ENCODE data around the gene DGKI.

DGKI gene

GRCh38 chr7:137795211-137795610, 51.6 kb downstream of the DGKI start:
- in situ Hi-C loops (cut with HindIII; ENCODE audit: low sequenced_read_pairs) = no loop called here

DNA sequence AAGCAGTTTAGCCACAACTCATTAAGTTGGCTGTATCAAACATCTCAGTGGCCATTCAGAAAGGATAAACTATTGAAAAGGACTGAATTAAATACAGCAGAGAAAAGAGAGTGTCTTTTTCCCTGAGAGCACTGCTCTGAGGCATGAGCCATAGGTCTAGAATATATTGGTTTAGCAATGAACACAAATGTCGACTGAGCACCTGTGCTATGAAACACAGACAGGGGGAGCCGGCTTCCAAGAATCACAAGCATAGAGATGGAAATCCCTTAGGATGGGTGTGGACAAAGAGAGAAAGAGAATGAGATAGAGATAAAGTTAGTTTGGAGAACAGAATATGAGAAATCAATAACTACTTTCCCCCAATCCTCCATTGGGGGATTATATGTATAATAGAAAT, 54.8 kb downstream of the DGKI start:
- in situ Hi-C loops (cut with HindIII; ENCODE audit: low sequenced_read_pairs) = no loop called here

DNA sequence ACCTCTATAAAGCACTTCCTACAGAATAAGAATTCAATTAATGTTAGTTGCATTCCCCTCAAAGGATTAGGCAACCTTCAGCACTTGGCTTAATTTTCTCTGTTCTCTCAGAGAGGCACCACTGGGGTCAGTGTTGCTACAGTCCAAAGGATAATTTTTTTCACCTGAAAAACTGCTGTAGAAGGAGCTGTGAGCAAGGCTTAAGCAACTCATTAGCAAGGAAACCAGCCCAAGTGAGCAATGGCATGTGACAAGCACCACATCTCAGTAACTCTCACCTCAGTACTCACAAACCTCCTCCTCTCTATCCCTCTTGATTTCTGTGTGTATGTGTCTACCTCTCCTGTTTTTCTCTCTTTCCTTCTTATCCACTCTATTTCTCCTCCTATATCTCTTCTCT, 55.9 kb downstream of the DGKI start:
- in situ Hi-C loops (cut with HindIII; ENCODE audit: low sequenced_read_pairs) = no loop called here

GRCh38 chr7:137789215-137789882, 57.4 kb downstream of the DGKI start:
- in situ Hi-C loops (cut with HindIII; ENCODE audit: low sequenced_read_pairs) = no loop called here

DNA sequence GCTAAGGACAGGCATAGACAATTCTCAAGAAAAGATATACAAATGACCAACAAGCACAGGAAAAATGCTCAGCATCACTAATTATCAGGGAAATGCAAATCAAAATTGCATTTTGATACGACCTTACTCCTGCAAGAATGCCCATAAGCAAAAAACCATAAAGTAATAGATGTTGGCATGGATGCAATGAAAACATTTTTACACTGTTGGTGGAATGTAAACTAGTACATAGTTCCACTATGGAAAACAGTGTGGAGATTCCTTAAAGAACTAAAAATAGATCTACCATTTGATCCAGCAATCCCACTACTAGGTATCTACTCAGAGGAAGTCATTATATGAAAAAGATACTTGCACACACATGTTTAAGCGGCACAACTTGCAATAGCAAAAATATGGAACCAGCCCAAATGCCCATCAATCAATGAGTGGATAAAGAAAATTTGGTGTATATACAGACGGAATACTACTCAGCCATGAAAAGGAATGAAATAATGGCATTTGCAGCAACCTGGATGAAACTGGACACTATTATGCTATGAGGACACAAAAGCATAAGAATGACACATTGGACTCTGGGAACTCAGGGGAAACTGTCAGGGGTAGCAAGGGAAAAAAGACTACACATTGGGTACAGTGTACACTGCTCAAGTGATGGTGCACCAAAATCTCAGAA, 59.3 kb downstream of the DGKI start:
- in situ Hi-C loops (cut with HindIII; ENCODE audit: low sequenced_read_pairs) = no loop called here

GRCh38 chr7:137778511-137778910, 68.3 kb downstream of the DGKI start:
- in situ Hi-C loops (cut with HindIII; ENCODE audit: low sequenced_read_pairs) = no loop called here

DNA sequence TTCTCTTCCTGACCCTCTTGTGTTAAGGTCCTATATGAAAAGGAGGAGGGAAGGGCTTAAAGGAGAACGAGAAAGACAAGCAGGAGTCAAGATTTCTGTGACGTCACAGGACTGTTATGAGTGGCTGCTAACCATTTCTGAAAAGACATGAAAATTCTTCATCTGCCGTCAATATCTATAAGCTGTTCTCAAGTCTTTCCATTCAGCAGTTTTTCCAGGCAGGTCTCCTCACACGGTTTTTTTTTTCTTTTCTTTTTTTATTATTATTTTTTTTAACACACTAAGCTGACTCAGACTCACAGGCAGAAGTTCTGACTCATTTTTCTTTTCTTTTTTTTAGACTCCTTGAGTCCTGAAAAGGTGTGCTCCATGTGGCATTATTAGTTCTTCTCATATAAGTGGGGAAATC, 72.0 kb downstream of the DGKI start:
- in situ Hi-C loops (cut with HindIII; ENCODE audit: low sequenced_read_pairs) = no loop called here

DNA sequence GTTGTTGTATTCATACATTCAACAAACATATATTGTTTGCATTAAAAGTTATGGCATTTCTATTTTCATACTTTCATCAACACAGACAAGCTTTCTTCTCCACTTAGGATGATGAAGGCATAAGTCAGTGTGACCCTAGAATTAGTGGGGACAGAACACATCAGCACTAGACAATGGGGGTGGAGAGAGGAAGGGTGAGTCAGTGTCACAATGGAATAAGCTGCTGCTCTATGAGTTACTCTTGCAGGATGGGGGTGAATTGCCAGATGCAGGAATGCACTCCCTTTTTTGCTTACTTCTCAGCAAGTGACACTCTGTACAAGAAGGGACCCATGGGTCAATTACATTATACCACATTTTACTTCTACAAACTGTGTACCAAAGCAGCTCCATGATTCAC, 74.0 kb downstream of the DGKI start:
- in situ Hi-C loops (cut with HindIII; ENCODE audit: low sequenced_read_pairs) = no loop called here

GRCh38 chr7:137772316-137772715, 74.5 kb downstream of the DGKI start:
- in situ Hi-C loops (cut with HindIII; ENCODE audit: low sequenced_read_pairs) = no loop called here

DNA sequence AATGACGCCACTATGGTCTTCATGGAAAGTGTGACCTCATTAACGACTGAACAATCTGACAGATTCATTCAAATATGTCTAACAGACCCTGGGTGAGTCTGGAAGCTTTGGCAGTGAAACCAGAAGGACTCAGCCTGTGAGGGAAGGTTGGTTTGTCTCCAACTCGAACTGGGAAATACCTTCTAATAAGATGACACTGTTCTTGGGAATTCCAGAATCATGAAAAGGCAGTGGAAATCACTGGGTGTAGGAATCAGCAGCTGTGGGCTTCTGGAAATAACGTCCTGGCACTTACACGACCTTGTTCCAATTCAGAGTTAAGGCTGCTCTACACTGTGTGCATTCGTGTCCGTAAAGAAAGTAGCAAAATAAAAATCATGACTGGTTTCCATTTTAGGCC, 75.1 kb downstream of the DGKI start:
- in situ Hi-C loops (cut with HindIII; ENCODE audit: low sequenced_read_pairs) = no loop called here

- in situ Hi-C loops (cut with HindIII; ENCODE audit: low sequenced_read_pairs) = no loop called here
These were observed 75.5 kb downstream of the DGKI start for GRCh38 chr7:137771273-137771672.

GRCh38 chr7:137768366-137768765, 78.4 kb downstream of the DGKI start:
- in situ Hi-C loops (cut with HindIII; ENCODE audit: low sequenced_read_pairs) = no loop called here

DNA sequence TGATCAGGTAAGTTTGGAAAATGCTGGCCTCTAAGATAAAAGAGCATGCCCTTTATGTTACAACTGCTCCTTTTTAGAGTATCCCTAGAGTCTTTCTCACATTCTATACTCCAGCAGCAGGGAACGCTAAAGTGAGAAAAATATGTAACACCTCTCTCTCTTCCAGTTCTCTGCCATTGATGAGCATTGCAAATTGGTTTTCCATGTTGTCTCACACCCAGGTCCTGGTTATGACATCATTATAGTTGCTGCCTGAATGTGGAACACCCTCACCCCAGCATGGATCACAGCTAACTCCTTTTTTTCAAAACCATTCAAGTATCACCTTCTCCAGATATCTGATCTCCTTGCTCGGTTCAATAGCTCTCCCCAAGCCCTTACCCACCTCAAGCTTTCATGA, 84.4 kb downstream of the DGKI start:
- in situ Hi-C loops (cut with HindIII; ENCODE audit: low sequenced_read_pairs) = no loop called here

- in situ Hi-C loops (cut with HindIII; ENCODE audit: low sequenced_read_pairs) = no loop called here
These were observed 86.7 kb downstream of the DGKI start for GRCh38 chr7:137760111-137760510.

DNA sequence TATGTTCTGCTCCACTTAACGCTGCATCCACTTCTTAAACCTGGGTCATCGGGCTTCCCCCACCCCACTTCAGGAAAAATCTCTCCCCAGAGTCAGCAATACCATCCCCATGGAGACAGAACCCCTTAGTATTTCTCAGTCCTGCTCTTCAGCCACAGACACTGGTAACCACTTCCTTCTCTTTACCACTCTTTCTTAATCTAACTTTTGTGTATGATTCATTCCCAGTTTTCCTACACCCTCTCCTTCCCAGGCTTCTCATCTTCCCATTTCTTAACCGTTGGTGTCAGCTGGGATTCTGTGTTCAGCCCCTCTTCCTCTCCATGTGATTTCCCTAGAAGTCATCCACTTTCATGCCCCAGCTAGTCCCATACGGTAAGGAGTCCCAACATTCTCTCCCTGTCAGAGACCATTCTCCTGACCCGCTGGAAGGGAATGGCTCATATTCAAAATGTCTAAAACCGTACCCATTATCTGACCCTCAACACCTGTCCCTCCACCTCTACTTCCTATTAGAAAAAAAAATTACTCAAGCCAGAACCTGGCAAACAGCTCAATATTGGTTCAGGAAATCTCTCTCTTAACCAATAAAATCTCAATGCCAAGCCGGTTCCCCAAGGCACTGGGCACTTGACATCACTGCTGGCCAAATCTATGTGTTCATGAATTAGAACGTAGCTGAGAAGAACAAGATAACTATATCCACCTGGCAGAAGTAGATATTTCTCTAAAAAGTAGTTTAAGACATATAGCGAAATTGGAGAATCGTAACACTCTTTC, 89.4 kb downstream of the DGKI start:
- in situ Hi-C loops (cut with HindIII; ENCODE audit: low sequenced_read_pairs) = no loop called here

- in situ Hi-C loops (cut with HindIII; ENCODE audit: low sequenced_read_pairs) = no loop called here
These were observed 90.7 kb downstream of the DGKI start for GRCh38 chr7:137755846-137756651.

DNA sequence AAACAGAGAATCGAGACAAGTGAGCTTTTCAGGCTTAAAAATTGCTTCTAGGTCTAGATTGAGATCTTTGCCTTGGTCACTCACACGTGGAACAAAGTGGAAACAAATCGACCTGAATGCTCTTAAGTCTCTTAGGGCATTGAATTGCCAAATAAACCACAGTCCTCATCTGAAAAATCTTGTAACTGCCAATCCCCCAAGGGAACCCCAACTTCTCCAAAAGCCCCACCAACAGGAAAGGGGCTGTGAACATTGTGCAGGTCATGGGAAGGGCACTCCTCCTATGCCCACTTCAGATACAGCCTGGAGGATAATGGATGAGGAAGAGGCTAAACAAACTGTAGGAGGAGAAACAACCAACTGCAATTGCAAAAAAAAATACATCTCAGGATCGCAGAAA, 91.3 kb downstream of the DGKI start:
- in situ Hi-C loops (cut with HindIII; ENCODE audit: low sequenced_read_pairs) = no loop called here

DNA sequence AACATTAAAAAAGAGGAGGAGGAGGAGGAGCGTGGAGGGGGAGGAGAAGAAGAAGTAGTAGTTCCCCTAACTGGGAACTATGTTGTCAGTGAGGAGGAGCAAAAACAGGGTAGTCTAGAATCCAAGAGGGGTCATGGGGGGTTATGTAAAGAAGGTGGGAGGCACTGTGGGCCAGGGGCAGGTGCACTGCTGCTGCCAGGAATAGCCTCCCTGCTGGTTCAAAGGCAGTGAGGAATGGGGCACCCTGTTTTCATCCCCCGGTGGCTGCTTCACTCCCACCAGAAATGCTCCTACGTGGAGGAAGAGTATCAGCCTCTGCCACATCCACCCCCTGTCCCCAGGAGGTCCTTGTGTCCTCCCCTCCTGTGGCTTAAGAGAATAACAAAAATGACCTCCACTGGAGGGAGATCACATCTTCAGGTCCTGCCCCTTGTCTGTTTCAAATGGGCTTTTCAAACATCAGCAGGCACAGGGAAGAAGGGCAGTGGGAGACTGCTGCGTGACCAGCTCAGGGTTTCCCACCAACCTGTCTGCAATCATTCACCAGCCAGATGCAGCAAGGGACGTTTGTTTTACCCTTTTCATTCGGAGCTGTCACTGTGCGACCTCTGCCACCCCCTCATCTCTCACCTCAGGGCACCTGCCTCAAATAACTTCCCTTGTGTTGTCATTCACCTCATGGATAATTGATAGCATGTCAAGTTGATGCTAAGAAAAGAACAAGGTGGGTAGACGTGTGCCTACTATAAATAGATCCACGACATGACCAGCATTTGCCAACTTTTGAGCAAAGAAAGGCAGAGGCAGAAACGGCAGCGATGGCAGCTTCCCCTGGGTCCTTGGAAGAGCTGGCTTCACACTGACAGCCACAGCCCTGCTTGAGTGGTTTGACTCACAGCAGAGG, 92.6 kb downstream of the DGKI start:
- in situ Hi-C loops (cut with HindIII; ENCODE audit: low sequenced_read_pairs) = no loop called here

DNA sequence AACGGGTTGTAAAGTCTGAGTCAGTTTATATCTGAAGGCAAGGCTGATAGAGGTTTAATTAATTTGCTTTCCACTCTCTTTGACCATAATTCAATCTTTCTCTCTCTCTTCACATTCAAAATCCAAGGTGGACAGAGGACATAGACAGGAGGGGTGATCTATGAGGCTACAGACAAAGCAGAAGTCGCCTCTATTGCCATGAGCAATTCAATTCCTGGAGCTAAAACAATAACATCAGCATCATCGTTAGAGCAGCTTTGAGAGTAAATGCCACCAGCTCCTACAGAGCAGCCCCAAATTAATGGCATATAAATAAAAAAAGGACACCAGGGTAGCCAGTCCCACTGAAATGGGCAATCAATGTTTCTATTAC, 93.2 kb downstream of the DGKI start:
- in situ Hi-C loops (cut with HindIII; ENCODE audit: low sequenced_read_pairs) = no loop called here

GRCh38 chr7:137753067-137753466, 93.7 kb downstream of the DGKI start:
- in situ Hi-C loops (cut with HindIII; ENCODE audit: low sequenced_read_pairs) = no loop called here

Measured in endothelial cell of hepatic sinusoid (primary cell).